ENCODE data around the gene CABP7.

Gene CABP7

GRCh38 chr22:29719899-29720645 lies at the start of gene CABP7:
TSS of gene CABP7 (plus strand) at chr22:29720003. CDS start at chr22:29720425, 422 bp downstream.
- no peak for DNase-seq

DNA sequence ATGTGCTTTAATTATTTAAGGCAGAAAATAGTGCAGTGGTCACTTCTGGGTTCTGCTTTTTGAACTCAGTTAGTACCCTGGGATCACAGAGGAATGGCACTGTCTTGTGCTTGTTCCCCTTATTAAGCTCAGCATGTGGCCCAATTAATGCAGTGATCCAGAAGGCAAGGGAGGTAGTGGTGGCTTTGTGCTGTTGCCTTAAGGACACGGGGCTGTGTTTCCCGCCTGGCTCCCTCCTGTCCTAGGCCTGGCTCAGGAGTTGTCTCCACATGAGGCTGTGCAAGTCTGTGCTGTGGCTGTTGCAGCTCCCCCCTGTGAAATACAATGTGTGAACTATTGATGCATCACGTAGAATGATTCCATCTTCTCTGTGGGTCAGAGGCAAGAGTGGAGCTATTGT lies 49.2 kb upstream of the CABP7 start:
- no peak for DNase-seq

GRCh38 chr22:29673361-29674066 lies 46.3 kb upstream of the CABP7 start:
- DNase-seq: no peak

- DNase-seq: no peak
Measured at GRCh38 chr22:29674121-29674520, 45.7 kb upstream of the CABP7 start.

- DNase-seq: no peak
Measured at GRCh38 chr22:29679316-29679715, 40.5 kb upstream of the CABP7 start.

DNA sequence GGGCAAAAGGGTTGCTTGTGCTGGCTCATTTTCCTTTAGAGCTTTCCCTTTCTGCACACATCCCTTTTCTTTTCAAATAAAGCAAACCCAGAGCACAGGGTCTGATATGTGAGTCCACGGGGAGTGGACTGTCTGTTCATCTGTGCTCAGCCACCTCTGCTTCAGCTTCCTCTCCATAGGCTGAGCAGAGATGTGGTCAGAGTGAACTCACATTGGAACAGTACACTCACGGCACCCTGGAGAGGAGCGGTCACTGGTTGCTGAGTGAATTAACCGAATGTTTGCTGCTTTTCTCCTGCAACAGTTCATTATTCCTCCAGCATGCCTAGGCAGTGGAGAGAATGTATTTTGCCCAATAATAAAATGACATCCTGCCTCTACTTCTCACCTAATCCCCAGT lies 36.3 kb upstream of the CABP7 start:
- DNase-seq: no peak

- no peak for DNase-seq
Measured at GRCh38 chr22:29684244-29684643, 35.6 kb upstream of the CABP7 start.

DNA sequence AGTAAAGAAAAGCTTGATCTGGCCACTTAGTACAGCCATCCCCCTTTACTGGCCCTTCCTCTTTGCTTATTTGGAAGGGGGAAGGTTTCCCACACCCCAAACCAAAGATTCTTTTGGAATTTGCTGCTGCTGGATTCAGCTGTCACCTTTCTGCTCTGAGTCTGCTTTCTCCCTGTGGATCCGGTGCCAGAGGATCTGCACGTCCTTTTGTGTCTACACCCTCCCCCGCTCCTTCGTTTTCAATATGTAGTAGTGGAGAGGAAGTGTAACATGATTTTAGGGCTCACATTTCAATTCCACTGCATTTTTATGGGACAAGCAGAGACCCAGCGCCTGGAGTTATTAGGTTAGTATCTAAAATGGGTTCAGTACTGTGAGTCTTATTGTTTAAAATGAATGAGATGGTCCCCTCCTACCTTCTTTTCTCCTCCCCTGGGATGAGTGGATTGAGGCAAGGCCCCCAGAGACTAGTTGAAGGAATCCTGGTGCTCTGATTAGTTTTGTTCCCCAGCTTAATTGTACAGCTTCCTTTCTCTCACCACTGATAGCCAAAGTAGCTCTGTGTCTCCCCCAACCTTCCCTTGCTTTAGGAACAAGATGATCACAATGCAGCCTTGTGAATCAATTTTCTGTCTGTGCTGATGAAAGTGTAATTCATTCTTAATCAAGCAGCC lies 30.5 kb upstream of the CABP7 start:
- DNase-seq: no peak

DNA sequence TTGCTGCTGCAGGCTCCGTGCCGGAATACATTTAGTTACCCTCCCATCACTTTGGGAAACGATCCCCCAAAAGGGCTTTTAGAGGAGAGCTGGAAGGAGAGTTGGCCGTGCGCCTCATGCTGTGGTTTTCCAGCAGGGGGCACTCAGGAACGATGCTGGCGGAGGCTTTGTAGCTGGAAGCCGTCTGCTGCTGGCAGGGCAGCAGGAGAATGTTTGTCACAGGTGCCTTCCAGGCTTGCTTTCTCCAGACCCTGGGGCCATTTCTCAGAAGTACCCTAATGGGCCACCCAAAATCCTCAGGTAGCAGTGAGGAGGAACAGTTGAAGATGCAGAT lies 30.0 kb upstream of the CABP7 start:
- no peak for DNase-seq

- no peak for DNase-seq
Measured at GRCh38 chr22:29690476-29690875, 29.3 kb upstream of the CABP7 start.

- DNase-seq: no peak
Measured at GRCh38 chr22:29691636-29692326, 28.0 kb upstream of the CABP7 start.

GRCh38 chr22:29692327-29692640 lies 27.5 kb upstream of the CABP7 start:
- DNase-seq: no peak

DNA sequence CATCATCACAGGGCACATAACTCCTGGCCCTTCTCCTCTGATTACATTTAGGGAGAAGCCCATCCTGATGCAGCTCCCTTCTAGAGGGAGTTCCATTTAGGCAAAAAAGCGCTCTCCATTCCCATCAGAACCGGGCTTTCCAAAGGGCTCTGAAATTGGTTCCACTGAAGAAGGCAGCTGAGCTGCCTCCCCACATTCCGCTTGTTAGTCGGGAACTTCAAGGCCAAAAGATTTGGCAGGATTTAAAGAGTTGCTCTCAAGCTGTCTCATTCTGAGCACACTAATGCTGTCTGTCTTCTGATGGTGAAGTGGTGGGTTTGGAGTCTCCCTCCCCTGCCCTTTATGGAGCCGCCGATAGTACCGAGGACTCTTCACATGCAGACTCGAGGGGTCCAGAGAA lies 26.6 kb upstream of the CABP7 start:
- DNase-seq: no peak

- DNase-seq: no peak
Measured at GRCh38 chr22:29693671-29694070, 26.1 kb upstream of the CABP7 start.

DNA sequence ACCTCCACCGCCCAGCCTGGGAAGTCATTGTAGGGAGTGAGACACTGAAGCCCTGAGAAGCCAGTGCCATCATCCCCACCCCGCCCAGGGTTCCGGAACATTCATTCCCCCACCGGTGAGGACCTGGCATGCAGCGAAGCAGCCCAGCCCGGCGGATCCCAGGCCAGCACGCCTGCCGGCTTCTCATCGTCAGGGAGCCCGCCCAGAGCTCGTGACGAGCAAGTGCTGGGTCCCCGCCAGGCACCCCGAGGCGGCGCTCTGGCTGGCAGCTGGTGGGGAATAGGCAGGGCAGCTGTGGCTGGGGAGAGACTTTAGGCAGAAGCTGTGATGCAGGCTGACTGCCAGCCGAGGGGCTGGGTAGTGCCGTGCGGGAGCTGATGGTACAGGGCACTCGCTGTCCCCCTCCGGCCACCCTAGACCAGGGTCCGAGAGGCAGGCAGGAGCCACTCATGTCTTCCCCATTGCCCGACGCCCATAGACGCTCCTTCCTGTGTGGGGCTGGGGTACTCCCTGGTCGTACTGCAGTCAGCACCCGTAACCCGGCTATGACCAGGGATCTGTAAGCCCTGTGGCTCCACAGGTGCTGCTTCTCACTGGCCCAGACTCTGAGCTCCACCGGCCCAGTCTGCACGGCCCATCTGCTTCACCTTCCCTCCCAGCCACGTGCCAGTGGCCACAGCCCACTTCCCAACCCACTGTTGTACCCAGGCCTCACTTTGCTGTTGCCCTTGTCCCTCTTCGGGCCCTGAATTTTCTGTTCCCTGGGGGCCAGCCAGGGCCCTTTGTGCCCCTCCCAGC lies 24.5 kb upstream of the CABP7 start:
- DNase-seq: no peak

DNA sequence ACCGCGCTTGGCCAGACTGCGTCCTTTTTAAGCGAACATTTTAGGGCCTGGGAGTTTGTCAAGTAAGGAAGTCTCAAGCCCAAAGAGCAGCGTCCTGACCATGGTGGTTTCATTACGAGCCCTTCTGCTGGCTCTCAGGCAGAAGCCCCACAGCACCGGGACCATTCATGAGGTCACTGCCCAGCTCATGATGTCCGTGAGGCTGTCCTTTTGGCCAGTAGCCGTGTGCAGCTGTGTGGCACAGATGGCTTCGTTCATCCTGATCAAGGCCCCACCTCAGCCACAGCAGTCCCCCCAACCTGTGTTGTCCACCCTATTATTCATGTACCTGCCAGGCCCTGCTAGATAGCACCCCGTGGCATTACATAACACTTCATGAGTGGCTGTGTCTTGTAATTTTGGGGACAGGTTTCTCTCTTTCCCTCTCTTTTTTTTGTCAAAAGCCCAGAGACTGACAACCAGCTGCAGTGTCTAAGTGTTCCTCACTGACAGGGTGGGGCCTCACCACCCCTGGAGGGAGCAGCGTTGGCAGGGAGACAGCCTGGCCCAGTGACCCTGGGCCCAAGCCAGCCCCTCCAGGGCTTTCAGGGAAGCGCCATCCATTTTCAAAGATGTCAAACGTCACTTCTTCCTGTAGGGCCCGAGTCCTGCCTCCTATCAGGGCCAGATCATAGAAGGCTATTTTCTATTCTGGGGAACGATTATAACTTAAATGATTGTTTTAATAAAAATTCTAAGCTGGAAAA lies 21.8 kb upstream of the CABP7 start:
- no peak for DNase-seq

GRCh38 chr22:29700206-29700899 lies 19.4 kb upstream of the CABP7 start:
- no peak for DNase-seq

GRCh38 chr22:29700900-29701154 lies 19.0 kb upstream of the CABP7 start:
- no peak for DNase-seq

DNA sequence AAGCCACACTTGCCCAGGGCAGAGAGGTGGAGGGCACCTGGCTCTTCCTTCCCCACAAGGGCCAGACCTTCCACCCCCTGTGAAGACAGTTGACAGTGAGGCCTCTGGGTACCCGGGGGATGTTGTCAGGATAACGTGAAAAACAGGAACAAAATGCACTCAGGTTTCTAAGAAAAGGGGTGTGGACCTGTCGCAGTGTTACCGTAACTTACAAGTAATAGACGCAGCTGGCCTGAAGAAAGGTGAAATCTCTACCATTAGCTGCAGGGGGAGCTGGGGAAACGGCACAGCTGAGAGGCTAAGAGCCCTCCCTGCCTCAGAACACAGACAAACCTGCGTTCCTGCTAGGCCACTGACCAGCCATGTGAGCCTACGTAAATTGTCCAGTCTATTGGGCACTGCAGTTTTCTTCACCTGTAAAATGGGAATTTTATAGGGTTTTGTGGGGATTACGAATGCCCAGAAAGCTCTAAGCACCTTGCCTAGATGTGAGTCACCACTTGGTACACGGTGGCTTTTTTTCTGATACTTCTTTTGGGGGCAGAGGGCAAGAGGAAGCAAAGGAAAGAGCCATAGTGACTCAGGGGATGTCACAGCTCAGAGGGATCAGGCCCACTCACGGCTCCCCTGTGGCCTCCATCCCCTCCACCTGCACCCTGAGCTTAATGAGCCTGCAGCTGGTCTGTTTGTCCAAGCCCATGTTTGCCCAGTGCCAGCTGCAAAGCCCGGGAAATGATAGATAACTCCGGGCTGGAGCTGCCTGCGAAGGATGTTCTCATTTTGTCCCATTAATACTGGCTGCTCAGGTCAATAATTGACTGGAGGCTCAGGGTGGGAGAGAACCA lies 18.4 kb upstream of the CABP7 start:
- peak; percentile 24 for DNase-seq

- DNase-seq: no peak
Measured at GRCh38 chr22:29702000-29702930, 17.5 kb upstream of the CABP7 start.

Data from kidney glomerular epithelial cell (primary cell).